NT2/D1 (cell line): ENCODE results near the gene NKAPL.

Experiments
- YY1 ChIP-seq: IDR thresholded peaks from 2 replicates; pipeline ENCODE4 v1.6.1; 2011; ENCODE audit not compliant: insufficient read length, insufficient read depth
- ZNF274 ChIP-seq: IDR thresholded peaks from 2 replicates; pipeline ENCODE4 v1.6.1; 2011; ENCODE audit warnings: mild to moderate bottlenecking, low read depth, low read length

DNA sequence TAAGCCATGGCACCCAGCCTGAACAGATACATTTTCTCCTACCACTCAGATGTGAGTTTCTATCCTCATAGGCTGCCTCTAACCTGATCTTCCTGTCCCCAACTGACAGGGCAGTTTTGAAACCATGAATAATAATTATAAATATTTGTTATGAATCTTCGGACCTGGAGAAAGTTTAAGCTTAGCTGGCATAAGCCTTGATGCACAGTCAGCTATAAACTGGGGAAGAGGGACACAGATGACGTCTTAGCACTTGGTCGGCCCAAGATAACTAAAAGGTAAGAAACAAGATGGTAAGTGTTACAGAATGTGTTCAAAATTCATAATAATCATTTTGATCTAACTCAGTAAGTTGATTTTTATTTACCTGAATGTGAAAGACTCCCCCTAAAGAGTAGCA, 15.2 kb upstream of the NKAPL start:
- TF ChIP-seq YY1 (no peak), ZNF274 (no peak)
